ENCODE results near the gene NFE2L2. TPM values are rescaled to one million over a fixed set of nuclear protein-coding genes. Genes with fewer than 3 reads are reported as not detected.

NFE2L2 gene
- total RNA-seq, 2 donors from 2014 or later: 45.1 to 55.4 TPM

GRCh38 chr2:177285892-177286715 is 21.6 kb upstream of the NFE2L2 start:
- 38 to 51% methylated on average over 2 of the region's 2 CpGs for WGBS, 2 donors
- Histone ChIP-seq H3K27ac (peak overlapping the region in 1 of 4 donors; percentile 25), H3K36me3 (replicated peaks in 1 of 2; ENCODE audit: insufficient read depth in 1 of 2, low read depth in 2 of 2) (no peaks in the 10 kb centered on the region), H3K27me3 (no peaks in the 10 kb centered on the region), H3K4me3 (no peak overlapping the region), H3K9me3 (no peaks in the 10 kb centered on the region), H3K4me1 (no peaks in the 10 kb centered on the region)
- DNase-seq: no peak
- intact Hi-C loops (cut with DNase I): no loop called here
- ATAC-seq: no peak
- TF ChIP-seq CTCF (IDR thresholded peaks at IDR 0.05): no peak
- no peak for TF ChIP-seq POLR2A (IDR thresholded peaks at IDR 0.05)

- ATAC-seq (no peak), DNase-seq (no peak)
- H3K4me3 ChIP-seq: no peak overlapping the region
- 96 to 98% methylated on average over 3 of the region's 3 CpGs for WGBS, 2 donors
- no peak overlapping the region for H3K27ac ChIP-seq
- intact Hi-C loops (cut with DNase I): no loop called here
- H3K4me1 ChIP-seq: no peaks in the 10 kb centered on the region
- no peaks in the 10 kb centered on the region for H3K9me3 ChIP-seq
- no peaks in the 10 kb centered on the region for H3K36me3 ChIP-seq (replicated peaks in 1 of 2; ENCODE audit: insufficient read depth in 1 of 2, low read depth in 2 of 2)
- no peaks in the 10 kb centered on the region for H3K27me3 ChIP-seq
- no peak for TF ChIP-seq CTCF (IDR thresholded peaks at IDR 0.05)
- TF ChIP-seq POLR2A (IDR thresholded peaks at IDR 0.05): no peak
These were observed 20.0 kb upstream of the NFE2L2 start for GRCh38 chr2:177284531-177284930.

- 74 to 83% methylated on average over 4 of the region's 4 CpGs for WGBS, 2 donors
- no peak overlapping the region for H3K27ac ChIP-seq
- no peaks in the 10 kb centered on the region for H3K36me3 ChIP-seq (replicated peaks in 1 of 2; ENCODE audit: insufficient read depth in 1 of 2, low read depth in 2 of 2)
- no peak for ATAC-seq
- H3K9me3 ChIP-seq: no peaks in the 10 kb centered on the region
- no peak for DNase-seq
- no peak for TF ChIP-seq POLR2A (IDR thresholded peaks at IDR 0.05)
- no peak for TF ChIP-seq CTCF (IDR thresholded peaks at IDR 0.05)
- no peaks in the 10 kb centered on the region for H3K27me3 ChIP-seq
- no peak overlapping the region for H3K4me3 ChIP-seq
- intact Hi-C loops (cut with DNase I): no loop called here
- no peaks in the 10 kb centered on the region for H3K4me1 ChIP-seq
These were observed 19.4 kb upstream of the NFE2L2 start for GRCh38 chr2:177283906-177284305.

- Histone ChIP-seq H3K27ac (no peak overlapping the region), H3K4me3 (no peak overlapping the region), H3K27me3 (no peaks in the 10 kb centered on the region), H3K4me1 (no peaks in the 10 kb centered on the region), H3K36me3 (replicated peaks in 1 of 2; ENCODE audit: insufficient read depth in 1 of 2, low read depth in 2 of 2) (no peaks in the 10 kb centered on the region), H3K9me3 (no peaks in the 10 kb centered on the region)
- intact Hi-C loops (cut with DNase I): no loop called here
- 90 to 94% methylated on average over 5 of the region's 5 CpGs for WGBS, 2 donors
- no peak for DNase-seq
- TF ChIP-seq CTCF (IDR thresholded peaks at IDR 0.05): no peak
- TF ChIP-seq POLR2A (IDR thresholded peaks at IDR 0.05): no peak
- no peak for ATAC-seq
These were observed 18.5 kb upstream of the NFE2L2 start for GRCh38 chr2:177282787-177283572.
